Calu3 (cell line): ENCODE measurements around the gene CDK13. TPM values are rescaled to one million over a fixed set of nuclear protein-coding genes. Genes with fewer than 3 reads are reported as not detected.

ENCODE experiments used
- BruUV-seq: library from RNA; stranded (reverse); fragments of 400-500 nt; replicated peaks from 2 replicates; lab custom pipeline; 2021; lab: Mats Ljungman, UMichigan
- CTCF ChIA-PET: fragments of 300-600 bp; sonication (Branson Sonifier 250); formaldehyde crosslinking; loops from one replicate; lab custom pipeline; 2022; ENCODE audit warnings: antibody characterized with exemption; lab: Charles Lee
- DNase-seq: peaks from one replicate; pipeline ENCODE4 v3.0.0; 2022
- H3K27ac Mint-ChIP-seq: one replicate; pipeline ENCODE4 v1.8.0; 2022; ENCODE audit warnings: mixed read lengths; ENCODE audit not compliant: unreplicated experiment
- H3K27me3 Mint-ChIP-seq: one replicate; pipeline ENCODE4 v1.8.0; 2022; ENCODE audit warnings: mixed read lengths; ENCODE audit not compliant: unreplicated experiment
- H3K36me3 Mint-ChIP-seq: one replicate; pipeline ENCODE4 v1.8.0; 2022; ENCODE audit warnings: mild to moderate bottlenecking, moderate library complexity, mixed read lengths; ENCODE audit not compliant: insufficient read depth, unreplicated experiment
- H3K4me1 Mint-ChIP-seq: one replicate; pipeline ENCODE4 v1.8.0; 2022; ENCODE audit warnings: mild to moderate bottlenecking, low read depth, mixed read lengths; ENCODE audit not compliant: unreplicated experiment
- H3K4me3 Mint-ChIP-seq: one replicate; pipeline ENCODE4 v1.8.0; 2022; ENCODE audit warnings: mild to moderate bottlenecking, low read depth, moderate library complexity, mixed read lengths; ENCODE audit not compliant: unreplicated experiment
- H3K9me3 Mint-ChIP-seq: one replicate; pipeline ENCODE4 v1.8.0; 2022; ENCODE audit warnings: low read depth, mixed read lengths; ENCODE audit not compliant: unreplicated experiment
- CTCF ChIP-seq: fragments of 200-600 bp; IDR thresholded peaks from one replicate; pipeline ENCODE4 v1.8.0; 2022; ENCODE audit warnings: antibody characterized with exemption; ENCODE audit not compliant: unreplicated experiment
- intact Hi-C: fragments of 100-400 bp; cut with micrococcal nuclease; formaldehyde crosslinking; loops from one replicate; pipeline ENCODE4 v1.10.0; 2022; ENCODE audit not compliant: unreplicated experiment
- total RNA-seq: library from RNA; stranded (reverse); gene quantifications from 2 replicates; pipeline ENCODE4 v1.2.3, GENCODE V29; 2022

The CDK13 gene
- total RNA-seq, 1 experiment from 2014 or later, result 86.7 TPM

GRCh38 chr7:40059057-40059456, 109.0 kb downstream of the CDK13 start:
- CTCF ChIA-PET, result interaction anchor here (1.1 kb wide), 1 partner anchor 109 kb away, joined by 3 read pairs; the partner anchor contains the start of gene CDK13
- intact Hi-C loops, result no loop called here
- no peak overlapping the region for H3K4me3 Mint-ChIP-seq
- no peak overlapping the region for H3K27ac Mint-ChIP-seq
- peaks cover 12% of the 10 kb centered on the region for H3K4me1 Mint-ChIP-seq
- H3K9me3 Mint-ChIP-seq, result no peaks in the 10 kb centered on the region
- TF ChIP-seq CTCF, result no peak
- no peaks in the 10 kb centered on the region for H3K27me3 Mint-ChIP-seq
- BruUV-seq, result no TSS peak
- no peak for DNase-seq
- H3K36me3 Mint-ChIP-seq, result peaks cover 14% of the 10 kb centered on the region

- intact Hi-C loops, result no loop called here
- Mint-ChIP-seq H3K4me1 (no peaks in the 10 kb centered on the region), H3K36me3 (peaks cover 19% of the 10 kb centered on the region), H3K9me3 (no peaks in the 10 kb centered on the region), H3K4me3 (no peak overlapping the region), H3K27me3 (no peaks in the 10 kb centered on the region), H3K27ac (no peak overlapping the region)
- BruUV-seq, result no TSS peak
- CTCF ChIA-PET, result no interaction called here
- TF ChIP-seq CTCF, result no peak
- no peak for DNase-seq
Observed at GRCh38 chr7:40072268-40072667, 122.2 kb downstream of the CDK13 start.

- Mint-ChIP-seq H3K9me3 (no peaks in the 10 kb centered on the region), H3K36me3 (peaks cover 10% of the 10 kb centered on the region), H3K27me3 (no peaks in the 10 kb centered on the region), H3K4me1 (no peaks in the 10 kb centered on the region), H3K4me3 (no peak overlapping the region), H3K27ac (no peak overlapping the region)
- TF ChIP-seq CTCF, result no peak
- intact Hi-C loops, result no loop called here
- CTCF ChIA-PET, result interaction anchor here (0.6 kb wide), 1 partner anchor 24 kb away, joined by 5 read pairs; no protein-coding TSS in a partner anchor
- no peak for DNase-seq
- no TSS peak for BruUV-seq
Observed at GRCh38 chr7:40073239-40073638, 123.2 kb downstream of the CDK13 start.

GRCh38 chr7:40077849-40078248, 127.8 kb downstream of the CDK13 start:
- no TSS peak for BruUV-seq
- no peaks in the 10 kb centered on the region for H3K4me1 Mint-ChIP-seq
- no peak overlapping the region for H3K4me3 Mint-ChIP-seq
- CTCF ChIA-PET, result no interaction called here
- DNase-seq, result no peak
- H3K27ac Mint-ChIP-seq, result no peak overlapping the region
- H3K36me3 Mint-ChIP-seq, result peaks cover under 1% of the 10 kb centered on the region
- intact Hi-C loops, result no loop called here
- no peaks in the 10 kb centered on the region for H3K9me3 Mint-ChIP-seq
- no peak for TF ChIP-seq CTCF
- H3K27me3 Mint-ChIP-seq, result no peaks in the 10 kb centered on the region
